Loucy (cell line): ENCODE data around the gene HFE.

ENCODE experiments used
- CTCF ChIP-seq: fragments of 200-600 bp; sonication (generic); conservative IDR thresholded peaks from 2 replicates; pipeline ENCODE4 v1.5.1; 2014; ENCODE audit warnings: mild to moderate bottlenecking, antibody characterized with exemption, low read length
- EZH2phosphoT487 ChIP-seq: fragments of 200-600 bp; IDR thresholded peaks from 2 replicates; pipeline ENCODE4 v1.6.1; 2018; ENCODE audit warnings: antibody characterized with exemption, mild to moderate bottlenecking, moderate library complexity, borderline replicate concordance

- TF ChIP-seq EZH2phosphoT487 (no peak), CTCF (no peak)
Observed at GRCh38 chr6:26121141-26122004, 34.1 kb downstream of the HFE start.
